H9 (cell line): ENCODE results near the gene CLASP2. TPM values are rescaled to one million over a fixed set of nuclear protein-coding genes. Genes with fewer than 3 reads are reported as not detected.

Source experiments
- DNase-seq: peaks from one replicate; pipeline ENCODE4 v3.0.0-alpha.2; 2017
- H2AFZ ChIP-seq: one replicate; pipeline ENCODE4 v1.6.1; 2013; ENCODE audit warnings: mild to moderate bottlenecking, low read length, control low read depth, moderate library complexity
- H2AK5ac ChIP-seq: 2 replicates; pipeline ENCODE4 v1.6.1; 2013; ENCODE audit warnings: low read length, control low read depth, mixed read lengths; ENCODE audit not compliant: insufficient read length
- H2BK120ac ChIP-seq: one replicate; pipeline ENCODE4 v1.6.1; 2013; ENCODE audit warnings: low read depth, mild to moderate bottlenecking, low read length, control low read depth, inconsistent platforms; ENCODE audit not compliant: poor library complexity, severe bottlenecking
- H2BK12ac ChIP-seq: 2 replicates; pipeline ENCODE4 v1.6.1; 2013; ENCODE audit warnings: low read length, control low read depth, mixed read lengths, low read depth; ENCODE audit not compliant: insufficient read length
- H2BK15ac ChIP-seq: 2 replicates; pipeline ENCODE4 v1.6.1; 2013; ENCODE audit warnings: low read depth, low read length, control low read depth
- H2BK20ac ChIP-seq: one replicate; pipeline ENCODE4 v1.6.1; 2013; ENCODE audit warnings: low read depth, mild to moderate bottlenecking, low read length, control low read depth, inconsistent platforms; ENCODE audit not compliant: poor library complexity, severe bottlenecking
- H2BK5ac ChIP-seq: 2 replicates; pipeline ENCODE4 v1.6.1; 2013; ENCODE audit warnings: low read length, control low read depth, mixed read lengths; ENCODE audit not compliant: insufficient read length
- H3K14ac ChIP-seq: 2 replicates; pipeline ENCODE4 v1.6.1; 2013; ENCODE audit warnings: low read length, control low read depth; ENCODE audit not compliant: insufficient read depth
- H3K18ac ChIP-seq: 2 replicates; pipeline ENCODE4 v1.6.1; 2013; ENCODE audit warnings: low read depth, mild to moderate bottlenecking, mixed read lengths, low read length, control low read depth; ENCODE audit not compliant: insufficient read length
- H3K23ac ChIP-seq: 2 replicates; pipeline ENCODE4 v1.6.1; 2013; ENCODE audit warnings: low read length, control low read depth, mixed read lengths, low read depth; ENCODE audit not compliant: insufficient read length
- H3K23me2 ChIP-seq: 2 replicates; pipeline ENCODE4 v1.6.1; 2013; ENCODE audit warnings: low read depth, mild to moderate bottlenecking, mixed read lengths, low read length, control low read depth; ENCODE audit not compliant: insufficient read length, poor library complexity, severe bottlenecking
- H3K27ac ChIP-seq: 2 replicates; pipeline ENCODE4 v1.5.1; 2013; ENCODE audit warnings: low read length, control low read depth, mixed read lengths, low read depth; ENCODE audit not compliant: insufficient read length
- H3K27me3 ChIP-seq: 2 replicates; pipeline ENCODE4 v1.6.1; 2013; ENCODE audit warnings: low read length, control low read depth, inconsistent platforms; ENCODE audit not compliant: insufficient read depth
- H3K4ac ChIP-seq: 2 replicates; pipeline ENCODE4 v1.6.1; 2013; ENCODE audit warnings: low read depth, mild to moderate bottlenecking, control low read depth, inconsistent platforms, low read length, moderate library complexity
- H3K4me1 ChIP-seq: 2 replicates; pipeline ENCODE4 v1.6.1; 2013; ENCODE audit warnings: low read length, control low read depth, inconsistent platforms; ENCODE audit not compliant: insufficient read depth
- H3K4me2 ChIP-seq: 2 replicates; pipeline ENCODE4 v1.6.1; 2013; ENCODE audit warnings: low read length, control low read depth, mixed read lengths; ENCODE audit not compliant: insufficient read length, insufficient read depth
- H3K56ac ChIP-seq: 2 replicates; pipeline ENCODE4 v1.6.1; 2013; ENCODE audit warnings: low read depth, mild to moderate bottlenecking, mixed read lengths, low read length, control low read depth; ENCODE audit not compliant: insufficient read length
- H3K79me1 ChIP-seq: 2 replicates; pipeline ENCODE4 v1.6.1; 2013; ENCODE audit warnings: low read depth, mild to moderate bottlenecking, moderate library complexity, low read length, control low read depth, inconsistent platforms; ENCODE audit not compliant: insufficient read depth, poor library complexity, severe bottlenecking
- H3K79me2 ChIP-seq: 2 replicates; pipeline ENCODE4 v1.6.1; 2013; ENCODE audit warnings: low read length, control low read depth, inconsistent platforms; ENCODE audit not compliant: insufficient read depth
- H3K9ac ChIP-seq: 2 replicates; pipeline ENCODE4 v1.6.1; 2013; ENCODE audit warnings: low read length, control low read depth, mixed read lengths; ENCODE audit not compliant: insufficient read length; ENCODE audit errors: extremely low read depth
- H3K9me3 ChIP-seq: one replicate; pipeline ENCODE4 v1.6.1; 2013; ENCODE audit warnings: low read depth, low read length, inconsistent platforms; ENCODE audit not compliant: control insufficient read depth
- H3T11ph ChIP-seq: one replicate; pipeline ENCODE4 v1.6.1; 2013; ENCODE audit warnings: mild to moderate bottlenecking, low read length, control low read depth, inconsistent platforms
- H4K20me1 ChIP-seq: one replicate; pipeline ENCODE4 v1.6.1; 2013; ENCODE audit not compliant: control insufficient read depth, insufficient read length, insufficient read depth
- H4K5ac ChIP-seq: 2 replicates; pipeline ENCODE4 v1.6.1; 2013; ENCODE audit warnings: low read depth, mild to moderate bottlenecking, mixed read lengths, low read length, control low read depth; ENCODE audit not compliant: insufficient read length
- H4K8ac ChIP-seq: replicated peaks from 2 replicates; pipeline ENCODE4 v1.6.1; 2013; ENCODE audit warnings: low read length, control low read depth, mixed read lengths, low read depth; ENCODE audit not compliant: insufficient read length
- H4K91ac ChIP-seq: 2 replicates; pipeline ENCODE4 v1.6.1; 2013; ENCODE audit warnings: low read depth, mild to moderate bottlenecking, moderate library complexity, mixed read lengths, low read length, control low read depth; ENCODE audit not compliant: insufficient read length
- H3K27ac Mint-ChIP-seq, 3 experiments: 2 replicates in 2 of 3; 3 replicates in 1 of 3; pipeline ENCODE4 v1.8.0; 2020 to 2021; ENCODE audit warnings: mixed read lengths in 3 of 3, mild to moderate bottlenecking in 1 of 3, moderate library complexity in 1 of 3
- H3K27me3 Mint-ChIP-seq: 2 replicates; pipeline ENCODE4 v1.8.0; 2021; ENCODE audit warnings: low read depth, mild to moderate bottlenecking, moderate library complexity, mixed read lengths
- H3K36me3 Mint-ChIP-seq, 3 experiments: 2 replicates in 2 of 3; 3 replicates in 1 of 3; pipeline ENCODE4 v1.8.0; 2020 to 2021; ENCODE audit warnings: low read depth in 3 of 3, mixed read lengths in 3 of 3; ENCODE audit not compliant: insufficient read depth in 1 of 3
- H3K4me1 Mint-ChIP-seq, 2 experiments: 2 replicates each; pipeline ENCODE4 v1.8.0; 2020; ENCODE audit warnings: mixed read lengths in 2 of 2
- H3K4me3 Mint-ChIP-seq, 2 experiments: 2 replicates in 1 of 2; 3 replicates in 1 of 2; pipeline ENCODE4 v1.8.0; 2020 to 2021; ENCODE audit warnings: mild to moderate bottlenecking in 2 of 2, mixed read lengths in 2 of 2, moderate library complexity in 1 of 2
- H3K9me3 Mint-ChIP-seq, 2 experiments: 2 replicates in 1 of 2; 3 replicates in 1 of 2; pipeline ENCODE4 v1.8.0; 2020; ENCODE audit warnings: mild to moderate bottlenecking in 2 of 2, mixed read lengths in 2 of 2, moderate library complexity in 1 of 2
- CTCF ChIP-seq: fragments of 200-600 bp; sonication (generic); conservative IDR thresholded peaks from 3 replicates; pipeline ENCODE4 v1.8.0; 2021; ENCODE audit warnings: antibody characterized with exemption, mild to moderate bottlenecking
- WGBS: extraction: QIAGEN DNeasy Blood & Tissue Kit; methylation state at CpG from one replicate; pipeline ENCODE4 v1.1.7; 2013; ENCODE audit warnings: missing lambda C conversion rate, low lambda C conversion rate, mixed read lengths; ENCODE audit not compliant: insufficient read length; ENCODE audit errors: extremely low coverage; 5-methylcytosine and 5-hydroxymethylcytosine counted together
- total RNA-seq: library from RNA; stranded (reverse); gene quantifications from 2 replicates; pipeline ENCODE4 v1.2.1, GENCODE V29; 2021

The CLASP2 gene
- total RNA-seq, 1 experiment from 2014 or later = 60.5 TPM

GRCh38 chr3:33592999-33593398, 125.1 kb downstream of the CLASP2 start:
- H3K4me1 ChIP-seq = no peaks in the 10 kb centered on the region
- no peaks in the 10 kb centered on the region for H3K79me2 ChIP-seq
- H3K79me1 ChIP-seq = no peaks in the 10 kb centered on the region
- H2BK12ac ChIP-seq = no peak overlapping the region
- no peak overlapping the region for H3K27ac ChIP-seq
- Mint-ChIP-seq H3K4me1 (no peaks in the 10 kb centered on the region), H3K9me3 (no peaks in the 10 kb centered on the region), H3K27ac (peak overlapping the region in 1 of 3 experiments; percentile 6; a peak in 2 of 7 replicates), H3K4me3 (no peak overlapping the region), H3K36me3 (peaks cover 3 to 21% (median 15%) of the 10 kb centered on the region in 3 experiments; a peak in 5 of 7 replicates), H3K27me3 (no peaks in the 10 kb centered on the region)
- H4K5ac ChIP-seq = no peak overlapping the region
- H3K9me3 ChIP-seq = no peaks in the 10 kb centered on the region
- H3K56ac ChIP-seq = no peak overlapping the region
- no peak overlapping the region for H3K23ac ChIP-seq
- H4K91ac ChIP-seq = no peak overlapping the region
- H2BK120ac ChIP-seq = no peak overlapping the region
- no peak overlapping the region for H2BK20ac ChIP-seq
- TF ChIP-seq CTCF = no peak
- no peak overlapping the region for H3K4ac ChIP-seq
- WGBS = 100% methylated on average over 1 of the region's 1 CpG
- H3K14ac ChIP-seq = no peak overlapping the region
- no peak overlapping the region for H3K9ac ChIP-seq
- no peak overlapping the region for H3T11ph ChIP-seq
- H2BK5ac ChIP-seq = no peak overlapping the region
- H3K18ac ChIP-seq = no peak overlapping the region
- H3K23me2 ChIP-seq = no peaks in the 10 kb centered on the region
- H2AFZ ChIP-seq = no peak overlapping the region
- no peak overlapping the region for H2AK5ac ChIP-seq
- H3K4me2 ChIP-seq = no peak overlapping the region
- no peaks in the 10 kb centered on the region for H4K20me1 ChIP-seq
- no peaks in the 10 kb centered on the region for H3K27me3 ChIP-seq
- no peak overlapping the region for H2BK15ac ChIP-seq
- DNase-seq = no peak
- no peak overlapping the region for H4K8ac ChIP-seq
